Endothelial cell of umbilical vein (primary cell): ENCODE data around the gene ZFP1. TPM values are rescaled to one million over a fixed set of nuclear protein-coding genes. Genes with fewer than 3 reads are reported as not detected.

ENCODE experiments used
- BruUV-seq: library from RNA; stranded (reverse); fragments of 400-500 nt; replicated peaks from 2 replicates; lab custom pipeline; 2021; lab: Mats Ljungman, UMichigan
- CTCF ChIA-PET: fragments of 300-600, 350-600 bp; sonication (Branson Sonifier 250); formaldehyde crosslinking; loops from one replicate; lab custom pipeline; 2021; ENCODE audit warnings: antibody characterized with exemption, inconsistent platforms; lab: Charles Lee
- POLR2A ChIA-PET: fragments of 300-600, 350-600 bp; sonication (Branson Sonifier 250); formaldehyde crosslinking; loops from one replicate; lab custom pipeline; 2021; ENCODE audit warnings: antibody characterized with exemption, inconsistent platforms; lab: Charles Lee
- DNase-seq: peaks from one replicate; pipeline ENCODE4 v3.0.0-alpha.2; 2011; ENCODE audit warnings: low read depth, low spot score
- FAIRE-seq: peaks from 2 replicates; lab custom pipeline; 2011; peaks lifted over from hg19 to GRCh38; lab: Jason Lieb, UNC
- H2AFZ ChIP-seq: 2 replicates; pipeline ENCODE4 v1.6.0; 2012; ENCODE audit warnings: low read depth, low read length, control low read depth, inconsistent platforms
- H3K27ac ChIP-seq: 2 replicates; pipeline ENCODE4 v1.5.1; 2011; ENCODE audit warnings: low read depth, mild to moderate bottlenecking, control low read depth, low read length, moderate library complexity; ENCODE audit not compliant: insufficient read depth
- H3K27me3 ChIP-seq, 2 experiments: 2 replicates each; pipeline versions ENCODE4 v1.6.0 to v1.6.1; 2011; ENCODE audit warnings: low read length in 2 of 2, mixed read lengths in 1 of 2; ENCODE audit not compliant: control insufficient read depth in 2 of 2, insufficient read depth in 2 of 2
- H3K36me3 ChIP-seq, 2 experiments: 2 replicates in 1 of 2; 3 replicates in 1 of 2; pipeline ENCODE4 v1.5.1; 2011; ENCODE audit warnings: low read length in 2 of 2, mild to moderate bottlenecking in 1 of 2, moderate library complexity in 1 of 2; ENCODE audit not compliant: control insufficient read depth in 2 of 2, insufficient read depth in 2 of 2; ENCODE audit errors: extremely low read depth in 1 of 2
- H3K4me1 ChIP-seq: 3 replicates; pipeline ENCODE4 v1.5.1; 2011; ENCODE audit warnings: mild to moderate bottlenecking, low read length; ENCODE audit not compliant: control insufficient read depth, insufficient read depth; ENCODE audit errors: extremely low read depth
- H3K4me2 ChIP-seq: 2 replicates; pipeline ENCODE4 v1.6.1; 2011; ENCODE audit warnings: low read length, control low read depth, mixed read lengths; ENCODE audit not compliant: insufficient read depth
- H3K4me3 ChIP-seq, 3 experiments: fragments of 200-600 bp in 1 of 3; sonication (generic), shearing (Covaris generic) in 1 of 3; replicated peaks in 1 of 3; 2 replicates each; pipeline ENCODE4 v1.5.1; 2011 to 2016; ENCODE audit warnings: control low read depth in 3 of 3, low read length in 3 of 3, mild to moderate bottlenecking in 2 of 3, inconsistent platforms in 1 of 3, low read depth in 1 of 3, moderate library complexity in 1 of 3; ENCODE audit not compliant: insufficient read depth in 1 of 3
- H3K79me2 ChIP-seq: 2 replicates; pipeline ENCODE4 v1.6.0; 2012; ENCODE audit warnings: low read length, inconsistent platforms; ENCODE audit not compliant: control insufficient read depth, insufficient read depth
- H3K9ac ChIP-seq: replicated peaks from 2 replicates; pipeline ENCODE3; 2011; ENCODE audit warnings: low read length, control low read depth; ENCODE audit not compliant: insufficient read depth; ENCODE audit errors: extremely low read depth
- H3K9me1 ChIP-seq: replicated peaks from 3 replicates; pipeline ENCODE4 v1.6.0; 2011; ENCODE audit warnings: mild to moderate bottlenecking, low read length; ENCODE audit not compliant: control insufficient read depth, insufficient read depth; ENCODE audit errors: extremely low read depth
- H3K9me3 ChIP-seq: replicated peaks from 2 replicates; pipeline ENCODE4 v1.5.1; 2012; ENCODE audit warnings: low read length, inconsistent platforms; ENCODE audit not compliant: control insufficient read depth, insufficient read depth
- H4K20me1 ChIP-seq: replicated peaks from 2 replicates; pipeline ENCODE3; 2011; ENCODE audit warnings: mild to moderate bottlenecking, low read length; ENCODE audit not compliant: control insufficient read depth, insufficient read depth; ENCODE audit errors: extremely low read depth
- CTCF ChIP-seq, 2 donors: IDR thresholded peaks; 1 replicate in 1 of 2; 2 replicates in 1 of 2; pipeline ENCODE4 v1.5.1; 2011; ENCODE audit warnings: low read length in 2 of 2, mild to moderate bottlenecking in 2 of 2, moderate library complexity in 2 of 2, control low read depth in 1 of 2, inconsistent platforms in 1 of 2, low read depth in 1 of 2; ENCODE audit not compliant: insufficient read depth in 1 of 2; ENCODE audit errors: extremely low read depth in 1 of 2
- GATA2 ChIP-seq: IDR thresholded peaks from 2 replicates; pipeline ENCODE4 v1.7.0; 2011; ENCODE audit warnings: low read depth, mild to moderate bottlenecking, moderate library complexity, mixed read lengths, low read length; ENCODE audit not compliant: insufficient read length, insufficient read depth
- JUN ChIP-seq: IDR thresholded peaks from 2 replicates; pipeline ENCODE4 v1.6.1; 2011; ENCODE audit warnings: borderline replicate concordance, low read depth; ENCODE audit not compliant: insufficient read length, insufficient read depth
- MAX ChIP-seq: IDR thresholded peaks from 2 replicates; pipeline ENCODE4 v1.6.1; 2011; ENCODE audit not compliant: insufficient read depth, insufficient read length
- MYC ChIP-seq: IDR thresholded peaks from one replicate; pipeline ENCODE4 v1.6.1; 2011; ENCODE audit warnings: mild to moderate bottlenecking, low read depth, low read length
- POLR2A ChIP-seq: IDR thresholded peaks from 2 replicates; pipeline ENCODE4 v1.6.1; 2012; ENCODE audit warnings: low read depth, mild to moderate bottlenecking, control low read depth, low read length
- POLR2AphosphoS5 ChIP-seq: IDR thresholded peaks from 2 replicates; pipeline ENCODE4 v1.6.1; 2012; ENCODE audit warnings: low read depth, mild to moderate bottlenecking, control low read depth, low read length, moderate library complexity; ENCODE audit not compliant: insufficient read depth
- dilution Hi-C: fragments of 300-500 bp; cut with MboI; formaldehyde crosslinking; loops from one replicate; pipeline ENCODE4 v1.15.0; 2019; ENCODE audit warnings: low sequenced_read_pairs; ENCODE audit not compliant: extremely low pct_ligation_motif_present
- intact Hi-C: fragments of 100-400 bp; cut with micrococcal nuclease; formaldehyde crosslinking; loops from one replicate; pipeline ENCODE4 v1.10.0; 2022
- polyA plus RNA-seq, 4 experiments: library from polyadenylated mRNA; depleted of rRNA in 3 of 4; stranded (reverse) in 3 of 4; unstranded in 1 of 4; fragments of >200 nt; gene quantifications; 2 replicates each; pipeline versions ENCODE4 v1.2.1 to v1.2.3, GENCODE V29; 2011 to 2012; ENCODE audit warnings: missing spikeins in 1 of 4
- total RNA-seq: library from RNA; stranded (reverse); gene quantifications from 2 replicates; pipeline ENCODE4 v1.2.3, GENCODE V29; 2021

ZFP1 gene
- total and polyA plus RNA-seq, 2 donors (not counting 3 experiments of a cell fraction or from before 2014, with no cell fraction given), result 2.8 to 9.8 TPM

GRCh38 chr16:75114946-75115825, 33.1 kb upstream of the ZFP1 start:
- no peaks in the 10 kb centered on the region for H3K36me3 ChIP-seq
- H3K9ac ChIP-seq, result no peak overlapping the region
- no peak for FAIRE-seq
- CTCF ChIA-PET, result interaction anchor here (3.9 kb wide), 1 partner anchor 117 kb away, joined by 22 read pairs; the partner anchor contains the start of gene ZNRF1
- H3K9me3 ChIP-seq, result no peaks in the 10 kb centered on the region
- no peaks in the 10 kb centered on the region for H4K20me1 ChIP-seq
- intact Hi-C loops, result no loop called here
- H3K27ac ChIP-seq, result no peak overlapping the region
- BruUV-seq, result no TSS peak
- H3K4me3 ChIP-seq, result no peak overlapping the region
- H3K4me1 ChIP-seq, result peaks cover 4% of the 10 kb centered on the region
- H2AFZ ChIP-seq, result no peak overlapping the region
- dilution Hi-C loops, result no loop called here
- POLR2A ChIA-PET, result no interaction called here
- no peaks in the 10 kb centered on the region for H3K79me2 ChIP-seq
- TF ChIP-seq POLR2A, result no peak
- no peak for TF ChIP-seq CTCF (IDR thresholded peaks at IDR 0.05; ENCODE audit: extremely low read depth in 1 of 2, insufficient read depth in 1 of 2, low read depth in 1 of 2, low read length in 2 of 2)
- no peak for TF ChIP-seq MAX
- no peak for TF ChIP-seq JUN
- TF ChIP-seq GATA2, result no peak
- no peak for TF ChIP-seq POLR2AphosphoS5
- TF ChIP-seq MYC, result no peak
- H3K9me1 ChIP-seq, result no peaks in the 10 kb centered on the region
- no peak overlapping the region for H3K4me2 ChIP-seq
- H3K27me3 ChIP-seq, result no peaks in the 10 kb centered on the region
- DNase-seq, result no peak
